ENCODE results near the gene SETD7.
"Not testable (repeated sequence)": the region's sequence is repeated elsewhere in the genome, so short reads cannot be mapped to it uniquely, and the experiment has no call there.

SETD7 gene

DNA sequence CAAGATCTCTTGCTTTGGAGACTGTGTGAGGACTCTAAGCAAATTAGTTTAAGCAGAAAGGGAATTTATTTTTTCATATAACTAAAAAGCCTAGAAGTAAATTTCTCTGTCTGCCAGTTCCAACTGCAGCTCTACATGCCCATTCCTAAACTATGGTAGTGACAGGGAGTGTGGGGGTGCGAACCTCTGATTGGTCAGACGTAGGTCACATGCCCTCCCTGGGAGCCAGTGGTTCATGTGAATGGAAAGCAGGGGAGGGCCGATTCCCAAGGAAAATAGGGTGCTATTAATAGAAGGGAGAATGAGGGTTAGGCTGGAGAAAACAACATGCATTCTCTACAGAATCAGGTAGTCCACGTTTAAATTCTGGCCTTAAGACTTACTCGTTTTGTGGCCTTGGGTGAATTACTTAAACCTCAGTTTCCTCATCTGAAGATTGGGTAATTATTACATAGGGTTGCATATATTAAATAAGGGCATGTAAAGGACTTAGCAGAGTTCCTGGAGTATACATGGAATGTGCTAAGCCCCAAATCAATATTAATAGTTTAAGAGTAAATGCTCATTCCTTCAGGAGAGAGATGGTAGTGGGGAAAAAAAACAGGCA, 94.9 kb downstream of the SETD7 start:
- peak in 1 of 2 donors; percentile 57 for DNase-seq

DNA sequence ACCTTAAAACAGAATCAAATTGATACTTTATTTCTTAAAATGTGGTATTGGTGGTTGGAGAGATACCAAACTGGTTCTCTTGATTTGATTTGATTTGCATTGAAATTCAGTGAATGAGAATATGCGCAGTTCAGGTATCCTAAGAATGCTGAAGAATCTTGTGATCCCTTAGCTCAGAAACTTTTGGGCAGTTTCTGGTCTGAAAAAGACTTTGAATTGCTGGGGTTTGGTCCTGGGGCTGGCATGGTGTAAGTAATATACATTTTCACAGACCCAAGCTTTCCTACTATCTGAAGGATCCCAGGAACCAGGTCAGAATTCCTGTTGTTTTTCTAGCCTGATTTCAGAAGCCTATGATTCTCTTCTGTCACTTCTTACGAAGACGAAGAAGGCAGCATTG, 95.5 kb downstream of the SETD7 start:
- DNase-seq: no peak

DNA sequence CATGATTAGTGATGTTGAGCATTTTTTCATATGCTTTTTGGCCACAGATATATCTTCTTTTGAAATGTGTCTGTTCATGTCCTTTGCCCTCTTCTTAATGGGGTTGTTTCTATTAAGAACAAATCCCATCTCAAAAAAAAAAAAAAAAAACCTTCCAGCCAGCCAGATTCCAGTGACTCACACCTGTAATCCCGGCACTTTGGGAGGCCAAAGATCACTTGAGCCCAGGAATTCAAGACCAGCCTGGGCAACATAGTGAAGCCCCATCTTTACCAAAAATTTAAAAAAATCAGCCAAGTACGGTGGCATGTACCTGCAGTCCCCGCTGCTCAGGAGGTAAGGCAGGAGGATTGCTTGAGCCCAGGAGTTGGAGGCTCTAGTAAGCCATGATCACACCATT, 97.0 kb downstream of the SETD7 start:
- DNase-seq: no peak

DNA sequence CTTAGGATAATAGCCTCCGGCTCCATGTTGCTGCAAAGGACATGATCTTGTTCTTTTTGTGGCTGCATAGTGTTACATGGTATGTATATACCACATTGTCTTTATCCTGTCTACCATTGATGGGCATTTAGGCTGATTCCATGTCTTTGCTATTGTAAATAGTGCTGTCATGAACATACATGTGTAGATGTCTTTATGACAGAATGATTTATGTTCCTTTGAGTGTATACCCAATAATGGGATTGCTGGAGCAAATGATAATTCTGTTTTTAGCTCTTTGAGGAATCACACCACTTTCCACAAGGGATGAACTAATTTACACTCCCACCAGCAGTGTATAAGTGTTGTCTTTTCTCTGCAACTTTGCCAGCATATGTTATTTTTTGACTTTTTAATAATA, 97.5 kb downstream of the SETD7 start:
- no peak for DNase-seq

DNA sequence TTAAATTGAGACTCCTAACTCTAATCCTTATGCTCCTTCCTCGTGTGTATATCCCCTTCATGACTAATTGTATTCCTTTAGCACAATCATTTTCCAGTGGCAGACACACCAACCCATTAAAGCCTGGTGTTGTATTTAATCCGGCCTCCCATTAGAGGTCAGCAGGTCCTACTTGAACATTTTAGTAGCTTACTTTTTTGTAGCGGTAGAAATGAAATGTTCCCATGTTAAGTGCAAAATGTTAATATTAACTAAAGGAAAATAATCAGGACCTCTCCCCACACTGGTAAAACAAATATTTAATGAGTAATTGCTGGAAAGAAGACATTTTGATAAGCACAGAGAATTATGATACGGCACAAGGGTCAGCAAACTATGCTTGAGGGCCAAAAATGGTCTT, 98.7 kb downstream of the SETD7 start:
- no peak for DNase-seq

DNA sequence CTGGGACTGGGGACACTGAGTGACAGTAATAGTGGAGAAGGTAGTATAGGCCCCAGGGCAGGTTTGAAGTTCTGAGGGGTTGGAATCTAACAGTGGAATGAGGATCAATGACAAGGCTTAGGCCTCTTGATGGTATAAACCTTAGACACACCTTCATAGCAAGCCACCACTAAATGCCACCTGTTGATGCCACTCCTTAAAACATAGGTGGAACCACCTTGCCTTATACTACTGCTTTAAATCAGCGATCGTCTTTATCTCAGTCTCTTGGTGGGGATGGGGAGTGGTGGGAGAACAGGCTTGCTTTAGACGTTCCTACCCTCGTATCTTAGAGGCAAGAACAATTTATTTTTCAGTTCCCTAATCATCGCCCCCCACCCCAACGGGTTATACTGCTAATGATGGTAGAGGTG, 100.9 kb downstream of the SETD7 start:
- DNase-seq: no peak

DNA sequence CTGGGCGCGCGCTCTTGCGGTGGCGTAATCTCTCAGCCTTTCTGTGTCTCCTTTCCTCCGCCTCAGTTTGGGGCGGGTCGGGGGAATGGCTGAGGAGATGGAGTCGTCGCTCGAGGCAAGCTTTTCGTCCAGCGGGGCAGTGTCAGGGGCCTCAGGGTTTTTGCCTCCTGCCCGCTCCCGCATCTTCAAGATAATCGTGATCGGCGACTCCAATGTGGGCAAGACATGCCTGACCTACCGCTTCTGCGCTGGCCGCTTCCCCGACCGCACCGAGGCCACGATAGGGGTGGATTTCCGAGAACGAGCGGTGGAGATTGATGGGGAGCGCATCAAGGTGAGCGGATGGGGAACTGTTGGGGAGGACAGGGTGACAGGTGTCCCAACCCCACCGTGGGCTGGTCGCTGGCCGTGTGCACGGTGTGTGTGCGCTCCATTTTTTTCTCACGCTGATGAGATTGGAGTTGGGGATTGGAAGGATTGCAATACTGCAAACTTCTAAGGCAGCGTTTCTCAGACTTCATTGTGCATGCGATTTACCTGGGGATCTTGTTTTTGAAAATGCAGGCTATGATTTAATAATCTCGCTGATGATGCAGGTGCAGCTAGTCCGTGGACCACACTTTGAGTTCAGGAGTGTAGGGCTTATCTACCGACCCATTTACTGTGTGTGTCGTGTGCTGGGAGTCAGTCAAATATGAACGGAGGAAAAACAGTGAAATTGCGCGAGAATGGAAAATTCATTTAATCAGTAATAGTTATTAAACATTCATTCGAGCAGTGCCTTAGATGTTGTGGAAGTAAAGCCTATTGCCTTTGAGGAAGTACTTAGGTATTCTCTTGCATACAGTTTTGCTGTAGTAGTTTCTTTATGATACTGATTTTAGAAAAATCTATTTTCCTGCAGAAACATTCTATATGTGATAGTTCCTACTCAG, 101.6 kb downstream of the SETD7 start, which contains the start of gene RAB33B:
TSS of gene RAB33B (plus strand) at position 11 of the 935 bp plus-strand sequence. CDS start at position 86, 75 bp downstream.
- peak in 1 of 2 donors; percentile 86 for DNase-seq

DNA sequence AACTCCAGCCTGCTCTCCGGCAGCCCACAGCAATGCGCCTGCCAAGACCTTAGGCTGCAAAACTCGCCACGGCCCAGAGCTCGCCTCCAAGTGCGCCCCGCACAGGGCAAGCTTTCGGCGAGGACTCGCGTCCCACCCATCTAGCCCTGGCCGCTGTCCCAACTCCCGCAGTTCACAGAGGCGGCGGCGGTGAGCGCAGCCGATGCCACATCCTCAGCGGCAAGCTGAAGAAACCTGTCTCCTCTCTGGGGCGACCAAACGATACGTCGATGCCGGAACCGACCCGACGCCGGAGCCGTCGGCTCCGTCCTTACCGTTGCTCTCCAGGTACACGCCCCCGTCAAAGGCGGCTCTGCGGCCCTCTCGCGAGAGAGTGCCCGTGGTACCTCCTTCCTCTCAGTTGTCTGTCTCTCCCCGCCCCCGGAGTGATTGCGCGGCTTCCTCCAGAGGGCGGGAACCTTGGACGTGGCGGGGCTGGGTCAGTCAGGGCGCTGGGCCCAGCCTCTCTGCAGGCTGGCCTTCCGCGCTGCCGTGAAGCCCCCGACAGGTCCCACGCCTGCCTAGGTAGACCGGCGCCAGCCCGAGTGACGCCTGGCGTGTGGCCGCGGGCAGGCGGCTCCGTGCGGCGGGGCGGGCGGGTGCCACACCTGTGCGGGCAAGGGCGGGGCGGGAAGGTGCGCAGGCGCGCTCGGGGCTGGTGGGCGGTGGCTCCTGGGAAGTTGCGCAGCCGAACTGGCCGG, 102.5 kb downstream of the SETD7 start:
- DNase-seq: peak; percentile 98

DNA sequence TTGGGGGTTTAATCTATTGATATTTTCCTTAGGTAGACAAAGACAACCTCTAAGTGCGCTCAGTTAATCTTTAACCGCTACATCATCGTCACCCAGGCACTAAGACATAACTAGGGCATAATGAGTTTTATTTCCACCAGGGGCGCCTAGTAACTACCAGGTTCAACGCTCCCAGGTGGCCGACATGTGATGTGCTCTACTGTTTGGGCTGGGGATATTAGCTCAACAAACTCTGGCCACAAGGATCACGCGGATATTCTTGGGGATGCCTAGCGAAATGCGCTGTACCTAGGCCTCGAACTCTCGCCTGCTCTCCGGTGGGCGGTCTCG, 103.0 kb downstream of the SETD7 start:
- DNase-seq: no peak

DNA sequence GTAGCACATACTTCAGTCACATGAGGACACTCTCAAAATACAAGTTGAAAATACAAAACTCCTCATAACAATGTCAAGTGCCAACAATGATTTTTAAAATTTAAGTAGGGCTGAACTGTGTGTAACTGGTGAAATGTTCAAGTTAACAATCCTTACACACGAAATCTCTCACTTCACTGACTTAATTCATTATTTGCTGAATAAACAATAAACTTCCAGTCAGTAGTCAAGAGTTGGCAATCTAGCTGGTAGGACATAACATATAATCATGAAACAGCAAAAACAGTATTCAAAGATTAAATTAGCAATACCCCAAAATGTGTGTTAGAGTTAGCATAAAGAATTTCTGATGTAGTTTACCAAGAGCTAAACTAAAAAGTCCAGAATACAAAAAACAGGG, 104.0 kb downstream of the SETD7 start:
- no peak for DNase-seq

DNA sequence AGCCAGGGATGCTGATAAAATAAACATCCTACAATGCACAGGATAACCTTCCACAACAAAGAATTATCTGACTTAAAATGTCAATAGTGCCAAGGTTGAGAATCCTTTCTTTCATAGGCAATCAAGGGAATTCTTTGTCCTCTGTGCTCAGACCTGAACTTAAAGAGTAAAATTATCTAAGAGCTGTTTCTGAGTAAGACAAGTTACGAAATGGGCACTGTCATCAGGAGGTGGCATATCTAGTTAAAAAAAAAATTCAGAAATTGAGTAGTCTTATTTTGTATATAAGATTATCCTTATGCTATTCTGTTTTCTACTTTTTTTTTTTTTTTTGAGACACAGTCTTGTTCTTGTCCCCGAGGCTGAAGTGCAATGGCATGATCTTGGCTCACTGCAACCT, 105.4 kb downstream of the SETD7 start:
- no peak for DNase-seq

DNA sequence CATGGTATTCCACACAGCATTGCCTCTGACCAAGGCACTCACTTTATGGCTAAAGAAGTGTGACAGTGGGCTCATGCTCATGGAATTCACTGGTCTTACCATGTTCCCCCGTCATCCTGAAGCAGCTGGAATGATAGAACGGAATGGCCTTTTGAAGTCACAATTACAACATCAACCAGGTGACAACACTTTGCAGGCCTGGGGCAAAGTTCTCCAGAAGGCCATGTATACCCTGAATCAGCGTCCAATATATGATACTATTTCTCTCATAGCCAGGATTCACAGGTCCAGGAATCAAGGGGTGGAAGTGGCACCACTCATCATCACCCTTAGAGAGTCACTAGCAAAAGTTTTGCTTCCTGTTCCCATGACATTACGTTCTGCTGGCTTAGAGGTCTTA, 108.9 kb downstream of the SETD7 start:
- DNase-seq: not testable (repeated sequence)

All from inflammatory macrophage (primary cell).